NCI-H748 (cell line): ENCODE results near the gene TTPAL.
A peak's percentile ranks its signal among the peaks of the same experiment; 100 is the strongest.

Experiments
- DNase-seq: peaks from one replicate; lab custom pipeline; 2025; ENCODE audit not compliant: unreplicated experiment; lab: John Stamatoyannopoulos, UW

The TTPAL gene

GRCh38 chr20:44439318-44439717, 36.4 kb upstream of the TTPAL start:
- no peak for DNase-seq

- DNase-seq: no peak
Observed at GRCh38 chr20:44442298-44443070, 33.2 kb upstream of the TTPAL start.

GRCh38 chr20:44445742-44446710, 29.6 kb upstream of the TTPAL start:
- no peak for DNase-seq

- DNase-seq: no peak
Observed at GRCh38 chr20:44447827-44448419, 27.8 kb upstream of the TTPAL start.

- peak; percentile 33 for DNase-seq
Observed at GRCh38 chr20:44448753-44449546, 26.7 kb upstream of the TTPAL start.

GRCh38 chr20:44449864-44450263, 25.8 kb upstream of the TTPAL start:
- DNase-seq: no peak

- no peak for DNase-seq
Observed at GRCh38 chr20:44450281-44450889, 25.3 kb upstream of the TTPAL start.

GRCh38 chr20:44450903-44451450, 24.7 kb upstream of the TTPAL start:
- no peak for DNase-seq

GRCh38 chr20:44454306-44454963, 21.2 kb upstream of the TTPAL start:
- DNase-seq: no peak

GRCh38 chr20:44455126-44455525, 20.5 kb upstream of the TTPAL start:
- no peak for DNase-seq

GRCh38 chr20:44456611-44457010, 19.1 kb upstream of the TTPAL start:
- no peak for DNase-seq

- DNase-seq: peak; percentile 54
Observed at GRCh38 chr20:44457016-44457415, 18.7 kb upstream of the TTPAL start.

- no peak for DNase-seq
Observed at GRCh38 chr20:44459271-44459670, 16.4 kb upstream of the TTPAL start.

GRCh38 chr20:44460795-44461141, 14.9 kb upstream of the TTPAL start:
- DNase-seq: peak; percentile 31

GRCh38 chr20:44461142-44461802, 14.4 kb upstream of the TTPAL start:
- no peak for DNase-seq

GRCh38 chr20:44461803-44462174, 13.9 kb upstream of the TTPAL start:
- no peak for DNase-seq

GRCh38 chr20:44463466-44463865, 12.2 kb upstream of the TTPAL start:
- DNase-seq: no peak

- no peak for DNase-seq
Observed at GRCh38 chr20:44464514-44464913, 11.2 kb upstream of the TTPAL start.

- DNase-seq: no peak
Observed at GRCh38 chr20:44465001-44465560, 10.6 kb upstream of the TTPAL start.
